Activated T-cell treated with anti-CD3 and anti-CD28 coated beads, Interleukin-2, amount 50 U/mL, for 4 hours (primary cell): ENCODE results near the gene APLNR. TPM values are rescaled to one million over a fixed set of nuclear protein-coding genes. Genes with fewer than 3 reads are reported as not detected.

Experiments
- ATAC-seq, 2 donors: fragments of 200-7000 bp; cut with Tn5 transposase; one replicate each; pipeline ENCODE4 v1.10.0; 2021
- DNase-seq: peaks from one replicate; pipeline ENCODE4 v3.0.0-alpha.2; 2020
- H3K27me3 Mint-ChIP-seq: one replicate; pipeline ENCODE4 v1.8.0; 2021; ENCODE audit warnings: low read depth, mixed read lengths
- H3K36me3 Mint-ChIP-seq: one replicate; pipeline ENCODE4 v1.8.0; 2022; ENCODE audit warnings: mixed read lengths; ENCODE audit not compliant: insufficient read depth
- H3K4me1 Mint-ChIP-seq: one replicate; pipeline ENCODE4 v1.8.0; 2021; ENCODE audit warnings: low read depth, mixed read lengths
- H3K4me3 Mint-ChIP-seq: one replicate; pipeline ENCODE4 v1.8.0; 2021; ENCODE audit warnings: mild to moderate bottlenecking, moderate library complexity, mixed read lengths
- H3K9me3 Mint-ChIP-seq: one replicate; pipeline ENCODE4 v1.8.0; 2021; ENCODE audit warnings: mixed read lengths
- total RNA-seq, 3 donors: library from RNA; stranded (reverse); gene quantifications; one replicate each; pipeline ENCODE4 v1.2.1, GENCODE V29; 2021

Gene APLNR
- total RNA-seq, 3 donors from 2014 or later = not detected

- H3K9me3 Mint-ChIP-seq = no peaks in the 10 kb centered on the region
- ATAC-seq = no peak
- no peak for DNase-seq
- no peaks in the 10 kb centered on the region for H3K36me3 Mint-ChIP-seq
- peaks cover 16% of the 10 kb centered on the region for H3K27me3 Mint-ChIP-seq
- H3K4me1 Mint-ChIP-seq = no peaks in the 10 kb centered on the region
- H3K4me3 Mint-ChIP-seq = no peak overlapping the region
Measured at GRCh38 chr11:57214494-57214893, 22.6 kb downstream of the APLNR start.

- DNase-seq (no peak), ATAC-seq (no peak)
- H3K27me3 Mint-ChIP-seq = peaks cover 16% of the 10 kb centered on the region
- no peaks in the 10 kb centered on the region for H3K4me1 Mint-ChIP-seq
- H3K4me3 Mint-ChIP-seq = no peak overlapping the region
- H3K9me3 Mint-ChIP-seq = no peaks in the 10 kb centered on the region
- H3K36me3 Mint-ChIP-seq = no peaks in the 10 kb centered on the region
Measured at GRCh38 chr11:57214098-57214417, 23.0 kb downstream of the APLNR start.

GRCh38 chr11:57213342-57214097 is 23.5 kb downstream of the APLNR start:
- H3K4me3 Mint-ChIP-seq = no peak overlapping the region
- no peaks in the 10 kb centered on the region for H3K9me3 Mint-ChIP-seq
- ATAC-seq (no peak), DNase-seq (no peak)
- no peaks in the 10 kb centered on the region for H3K4me1 Mint-ChIP-seq
- peaks cover 16% of the 10 kb centered on the region for H3K27me3 Mint-ChIP-seq
- no peaks in the 10 kb centered on the region for H3K36me3 Mint-ChIP-seq

GRCh38 chr11:57210781-57211180 is 26.3 kb downstream of the APLNR start:
- ATAC-seq = no peak
- Mint-ChIP-seq H3K4me3 (no peak overlapping the region), H3K27me3 (peaks cover 9% of the 10 kb centered on the region), H3K4me1 (no peaks in the 10 kb centered on the region), H3K9me3 (no peaks in the 10 kb centered on the region), H3K36me3 (no peaks in the 10 kb centered on the region)
- DNase-seq = no peak

- H3K9me3 Mint-ChIP-seq = no peaks in the 10 kb centered on the region
- peaks cover 18% of the 10 kb centered on the region for H3K27me3 Mint-ChIP-seq
- no peaks in the 10 kb centered on the region for H3K36me3 Mint-ChIP-seq
- no peak for ATAC-seq
- no peak for DNase-seq
- H3K4me3 Mint-ChIP-seq = no peak overlapping the region
- H3K4me1 Mint-ChIP-seq = no peaks in the 10 kb centered on the region
Measured at GRCh38 chr11:57207168-57207567, 29.9 kb downstream of the APLNR start.

- no peaks in the 10 kb centered on the region for H3K4me1 Mint-ChIP-seq
- no peaks in the 10 kb centered on the region for H3K36me3 Mint-ChIP-seq
- no peak overlapping the region for H3K4me3 Mint-ChIP-seq
- DNase-seq (no peak), ATAC-seq (no peak)
- H3K9me3 Mint-ChIP-seq = no peaks in the 10 kb centered on the region
- peaks cover 20% of the 10 kb centered on the region for H3K27me3 Mint-ChIP-seq
Measured at GRCh38 chr11:57205041-57205641, 31.9 kb downstream of the APLNR start.

- Mint-ChIP-seq H3K9me3 (no peaks in the 10 kb centered on the region), H3K27me3 (peaks cover 20% of the 10 kb centered on the region), H3K4me1 (no peaks in the 10 kb centered on the region), H3K4me3 (no peak overlapping the region), H3K36me3 (no peaks in the 10 kb centered on the region)
- ATAC-seq (no peak), DNase-seq (no peak)
Measured at GRCh38 chr11:57203882-57204480, 33.1 kb downstream of the APLNR start.

- no peaks in the 10 kb centered on the region for H3K36me3 Mint-ChIP-seq
- no peaks in the 10 kb centered on the region for H3K4me1 Mint-ChIP-seq
- peaks cover 20% of the 10 kb centered on the region for H3K27me3 Mint-ChIP-seq
- ATAC-seq (no peak), DNase-seq (no peak)
- no peaks in the 10 kb centered on the region for H3K9me3 Mint-ChIP-seq
- H3K4me3 Mint-ChIP-seq = no peak overlapping the region
Measured at GRCh38 chr11:57203359-57203758, 33.7 kb downstream of the APLNR start.

- Mint-ChIP-seq H3K36me3 (no peaks in the 10 kb centered on the region), H3K9me3 (no peaks in the 10 kb centered on the region), H3K27me3 (peaks cover 20% of the 10 kb centered on the region), H3K4me3 (no peak overlapping the region), H3K4me1 (no peaks in the 10 kb centered on the region)
- ATAC-seq (no peak), DNase-seq (no peak)
Measured at GRCh38 chr11:57202281-57202680, 34.8 kb downstream of the APLNR start.

GRCh38 chr11:57200917-57201316 is 36.1 kb downstream of the APLNR start:
- H3K4me3 Mint-ChIP-seq = no peak overlapping the region
- no peak for DNase-seq
- H3K9me3 Mint-ChIP-seq = no peaks in the 10 kb centered on the region
- no peaks in the 10 kb centered on the region for H3K4me1 Mint-ChIP-seq
- H3K27me3 Mint-ChIP-seq = peaks cover 14% of the 10 kb centered on the region
- H3K36me3 Mint-ChIP-seq = no peaks in the 10 kb centered on the region
- no peak for ATAC-seq

- no peak for DNase-seq
- peaks cover 13% of the 10 kb centered on the region for H3K27me3 Mint-ChIP-seq
- no peak overlapping the region for H3K4me3 Mint-ChIP-seq
- H3K9me3 Mint-ChIP-seq = no peaks in the 10 kb centered on the region
- H3K4me1 Mint-ChIP-seq = no peaks in the 10 kb centered on the region
- ATAC-seq = no peak
- no peaks in the 10 kb centered on the region for H3K36me3 Mint-ChIP-seq
Measured at GRCh38 chr11:57199330-57199729, 37.7 kb downstream of the APLNR start.

GRCh38 chr11:57197762-57198161 is 39.3 kb downstream of the APLNR start:
- peaks cover 14% of the 10 kb centered on the region for H3K27me3 Mint-ChIP-seq
- no peak overlapping the region for H3K4me3 Mint-ChIP-seq
- H3K36me3 Mint-ChIP-seq = no peaks in the 10 kb centered on the region
- ATAC-seq (no peak), DNase-seq (no peak)
- no peaks in the 10 kb centered on the region for H3K9me3 Mint-ChIP-seq
- H3K4me1 Mint-ChIP-seq = no peaks in the 10 kb centered on the region

- Mint-ChIP-seq H3K27me3 (peaks cover 13% of the 10 kb centered on the region), H3K36me3 (no peaks in the 10 kb centered on the region), H3K9me3 (no peaks in the 10 kb centered on the region), H3K4me1 (no peaks in the 10 kb centered on the region), H3K4me3 (no peak overlapping the region)
- DNase-seq (no peak), ATAC-seq (no peak)
Measured at GRCh38 chr11:57196596-57196995, 40.5 kb downstream of the APLNR start.

- H3K9me3 Mint-ChIP-seq = no peaks in the 10 kb centered on the region
- ATAC-seq (no peak), DNase-seq (no peak)
- no peaks in the 10 kb centered on the region for H3K4me1 Mint-ChIP-seq
- H3K4me3 Mint-ChIP-seq = no peak overlapping the region
- H3K36me3 Mint-ChIP-seq = no peaks in the 10 kb centered on the region
- peaks cover 9% of the 10 kb centered on the region for H3K27me3 Mint-ChIP-seq
Measured at GRCh38 chr11:57192316-57192715, 44.7 kb downstream of the APLNR start.
